Activated CD4-positive, alpha-beta T cell treated with anti-CD3 and anti-CD28 coated beads, Interleukin-2, amount 10 ng/mL, durations not matched to agents 7 days and 5 days (primary cell): ENCODE measurements around the gene CXCL12. TPM values are rescaled to one million over a fixed set of nuclear protein-coding genes. Genes with fewer than 3 reads are reported as not detected.

Experiments used
- CTCF ChIA-PET: fragments of 350-600 bp; sonication (Branson Sonifier 250); formaldehyde crosslinking; loops from one replicate; lab custom pipeline; 2021; ENCODE audit warnings: antibody characterized with exemption; lab: Charles Lee
- POLR2A ChIA-PET: fragments of 350-600 bp; sonication (Branson Sonifier 250); formaldehyde crosslinking; loops from one replicate; lab custom pipeline; 2021; ENCODE audit warnings: antibody characterized with exemption; lab: Charles Lee
- DNase-seq: peaks from one replicate; pipeline ENCODE4 v3.0.0-alpha.2; 2020
- H3K27ac Mint-ChIP-seq: one replicate; pipeline ENCODE4 v1.8.0; 2021; ENCODE audit warnings: mild to moderate bottlenecking, moderate library complexity, mixed read lengths
- H3K27me3 Mint-ChIP-seq: one replicate; pipeline ENCODE4 v1.8.0; 2021; ENCODE audit warnings: mixed read lengths
- H3K36me3 Mint-ChIP-seq: one replicate; pipeline ENCODE4 v1.8.0; 2021; ENCODE audit warnings: low read depth, mixed read lengths
- H3K4me1 Mint-ChIP-seq: one replicate; pipeline ENCODE4 v1.8.0; 2021; ENCODE audit warnings: mixed read lengths
- H3K4me3 Mint-ChIP-seq: one replicate; pipeline ENCODE4 v1.8.0; 2021; ENCODE audit warnings: mild to moderate bottlenecking, moderate library complexity, mixed read lengths
- H3K9me3 Mint-ChIP-seq: one replicate; pipeline ENCODE4 v1.8.0; 2021; ENCODE audit warnings: mixed read lengths
- total RNA-seq, 2 experiments: library from RNA; stranded (reverse); gene quantifications; one replicate each; pipeline ENCODE4 v1.2.3, GENCODE V29; 2021

The CXCL12 gene
- total RNA-seq, 2 experiments from 2014 or later, result not detected

- POLR2A ChIA-PET, result no interaction called here
- H3K9me3 Mint-ChIP-seq, result no peaks in the 10 kb centered on the region
Measured at GRCh38 chr10:44397476-44398225, 12.8 kb upstream of the CXCL12 start.

GRCh38 chr10:44396671-44397191, 11.8 kb upstream of the CXCL12 start:
- no peak overlapping the region for H3K27ac Mint-ChIP-seq
- POLR2A ChIA-PET, result no interaction called here
- no peaks in the 10 kb centered on the region for H3K9me3 Mint-ChIP-seq
- no peak overlapping the region for H3K4me3 Mint-ChIP-seq
- H3K36me3 Mint-ChIP-seq, result no peaks in the 10 kb centered on the region
- H3K4me1 Mint-ChIP-seq, result no peaks in the 10 kb centered on the region
- CTCF ChIA-PET, result interaction anchor here (0.6 to 1.0 kb wide), 2 partner anchors 10 to 218 kb away, joined by 3 to 4 read pairs; no protein-coding TSS in a partner anchor
- H3K27me3 Mint-ChIP-seq, result peaks cover 7% of the 10 kb centered on the region
- DNase-seq, result peak; percentile 2

More at GRCh38 chr10:44397476-44398225, 12.8 kb upstream of the CXCL12 start:
- Mint-ChIP-seq H3K27me3 (peaks cover 2% of the 10 kb centered on the region), H3K36me3 (no peaks in the 10 kb centered on the region), H3K27ac (no peak overlapping the region), H3K4me1 (no peaks in the 10 kb centered on the region), H3K4me3 (no peak overlapping the region)
- CTCF ChIA-PET, result interaction anchor here (0.6 to 1.0 kb wide), 2 partner anchors 11 to 217 kb away, joined by 3 to 4 read pairs; no protein-coding TSS in a partner anchor
- peak; percentile 3 for DNase-seq

- no peaks in the 10 kb centered on the region for H3K9me3 Mint-ChIP-seq
- ChIA-PET POLR2A (no interaction called here), CTCF (no interaction called here)
- H3K4me1 Mint-ChIP-seq, result no peaks in the 10 kb centered on the region
- H3K4me3 Mint-ChIP-seq, result no peak overlapping the region
- DNase-seq, result peak; percentile 1
- H3K36me3 Mint-ChIP-seq, result no peaks in the 10 kb centered on the region
- H3K27ac Mint-ChIP-seq, result no peak overlapping the region
- peaks cover 7% of the 10 kb centered on the region for H3K27me3 Mint-ChIP-seq
Measured at GRCh38 chr10:44395902-44396670, 11.2 kb upstream of the CXCL12 start.

- Mint-ChIP-seq H3K4me1 (no peaks in the 10 kb centered on the region), H3K36me3 (no peaks in the 10 kb centered on the region), H3K27ac (no peak overlapping the region), H3K4me3 (no peak overlapping the region), H3K27me3 (peaks cover 7% of the 10 kb centered on the region), H3K9me3 (no peaks in the 10 kb centered on the region)
- POLR2A ChIA-PET, result no interaction called here
- CTCF ChIA-PET, result no interaction called here
- peak; percentile 1 for DNase-seq
Measured at GRCh38 chr10:44395396-44395795, 10.5 kb upstream of the CXCL12 start.

- H3K27ac Mint-ChIP-seq, result no peak overlapping the region
- H3K27me3 Mint-ChIP-seq, result peaks cover 7% of the 10 kb centered on the region
- H3K9me3 Mint-ChIP-seq, result no peaks in the 10 kb centered on the region
- peak; percentile 2 for DNase-seq
- H3K4me1 Mint-ChIP-seq, result no peaks in the 10 kb centered on the region
- H3K4me3 Mint-ChIP-seq, result no peak overlapping the region
- no peaks in the 10 kb centered on the region for H3K36me3 Mint-ChIP-seq
- POLR2A ChIA-PET, result no interaction called here
- CTCF ChIA-PET, result no interaction called here
Measured at GRCh38 chr10:44394696-44395381, 9.9 kb upstream of the CXCL12 start.

- Mint-ChIP-seq H3K9me3 (no peaks in the 10 kb centered on the region), H3K4me3 (no peak overlapping the region), H3K36me3 (no peaks in the 10 kb centered on the region), H3K27me3 (peaks cover 7% of the 10 kb centered on the region), H3K27ac (no peak overlapping the region), H3K4me1 (no peaks in the 10 kb centered on the region)
- no peak for DNase-seq
- ChIA-PET POLR2A (no interaction called here), CTCF (no interaction called here)
Measured at GRCh38 chr10:44393834-44394547, 9.1 kb upstream of the CXCL12 start.

- no peak overlapping the region for H3K27ac Mint-ChIP-seq
- DNase-seq, result no peak
- ChIA-PET POLR2A (no interaction called here), CTCF (no interaction called here)
- H3K36me3 Mint-ChIP-seq, result no peaks in the 10 kb centered on the region
- peaks cover 7% of the 10 kb centered on the region for H3K27me3 Mint-ChIP-seq
- no peak overlapping the region for H3K4me3 Mint-ChIP-seq
- no peaks in the 10 kb centered on the region for H3K9me3 Mint-ChIP-seq
- no peaks in the 10 kb centered on the region for H3K4me1 Mint-ChIP-seq
Measured at GRCh38 chr10:44393051-44393630, 8.2 kb upstream of the CXCL12 start.

- Mint-ChIP-seq H3K36me3 (no peaks in the 10 kb centered on the region), H3K4me3 (no peak overlapping the region), H3K4me1 (no peaks in the 10 kb centered on the region), H3K27ac (no peak overlapping the region), H3K27me3 (peaks cover 7% of the 10 kb centered on the region), H3K9me3 (no peaks in the 10 kb centered on the region)
- ChIA-PET POLR2A (no interaction called here), CTCF (no interaction called here)
- no peak for DNase-seq
Measured at GRCh38 chr10:44392420-44392819, 7.5 kb upstream of the CXCL12 start.

GRCh38 chr10:44391981-44392380, 7.1 kb upstream of the CXCL12 start:
- peaks cover 8% of the 10 kb centered on the region for H3K27me3 Mint-ChIP-seq
- no peaks in the 10 kb centered on the region for H3K36me3 Mint-ChIP-seq
- no peak overlapping the region for H3K27ac Mint-ChIP-seq
- POLR2A ChIA-PET, result no interaction called here
- no peaks in the 10 kb centered on the region for H3K4me1 Mint-ChIP-seq
- H3K9me3 Mint-ChIP-seq, result no peaks in the 10 kb centered on the region
- CTCF ChIA-PET, result no interaction called here
- H3K4me3 Mint-ChIP-seq, result no peak overlapping the region
- DNase-seq, result no peak

GRCh38 chr10:44390585-44391072, 5.7 kb upstream of the CXCL12 start:
- H3K4me1 Mint-ChIP-seq, result peaks cover 2% of the 10 kb centered on the region
- ChIA-PET POLR2A (no interaction called here), CTCF (no interaction called here)
- peaks cover 14% of the 10 kb centered on the region for H3K27me3 Mint-ChIP-seq
- H3K9me3 Mint-ChIP-seq, result no peaks in the 10 kb centered on the region
- no peak overlapping the region for H3K27ac Mint-ChIP-seq
- no peak overlapping the region for H3K4me3 Mint-ChIP-seq
- no peak for DNase-seq
- H3K36me3 Mint-ChIP-seq, result no peaks in the 10 kb centered on the region

GRCh38 chr10:44389556-44389955, 4.7 kb upstream of the CXCL12 start:
- Mint-ChIP-seq H3K27me3 (peaks cover 18% of the 10 kb centered on the region), H3K4me1 (peaks cover 2% of the 10 kb centered on the region), H3K9me3 (no peaks in the 10 kb centered on the region), H3K36me3 (no peaks in the 10 kb centered on the region), H3K27ac (no peak overlapping the region), H3K4me3 (no peak overlapping the region)
- ChIA-PET CTCF (no interaction called here), POLR2A (no interaction called here)
- peak; percentile 0 for DNase-seq

- no peak overlapping the region for H3K27ac Mint-ChIP-seq
- DNase-seq, result no peak
- ChIA-PET CTCF (no interaction called here), POLR2A (no interaction called here)
- no peaks in the 10 kb centered on the region for H3K36me3 Mint-ChIP-seq
- H3K27me3 Mint-ChIP-seq, result peaks cover 18% of the 10 kb centered on the region
- H3K4me1 Mint-ChIP-seq, result peaks cover 2% of the 10 kb centered on the region
- H3K4me3 Mint-ChIP-seq, result no peak overlapping the region
- no peaks in the 10 kb centered on the region for H3K9me3 Mint-ChIP-seq
Measured at GRCh38 chr10:44389150-44389549, 4.3 kb upstream of the CXCL12 start.
